ENCODE data around the gene PLEKHA8.

DNA sequence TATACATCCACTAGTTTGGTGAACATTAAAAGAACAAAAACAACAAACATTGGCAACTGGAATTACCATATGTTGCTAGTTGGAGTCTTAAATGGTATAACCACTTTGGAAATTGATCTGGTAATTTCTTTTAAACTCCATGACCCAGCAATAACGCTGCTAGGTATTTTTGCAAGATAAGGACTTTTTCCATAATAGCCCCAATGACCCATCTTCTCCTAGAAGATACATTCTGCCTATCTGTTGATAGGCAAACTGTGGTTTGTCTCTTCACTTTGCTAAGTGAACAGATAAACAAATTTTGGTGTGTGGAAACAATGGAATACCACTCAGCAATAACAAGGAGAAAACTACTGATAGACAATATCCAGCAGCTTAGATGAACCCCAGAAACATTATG lies 75.9 kb downstream of the PLEKHA8 start:
- TF ChIP-seq, protein P1, sequence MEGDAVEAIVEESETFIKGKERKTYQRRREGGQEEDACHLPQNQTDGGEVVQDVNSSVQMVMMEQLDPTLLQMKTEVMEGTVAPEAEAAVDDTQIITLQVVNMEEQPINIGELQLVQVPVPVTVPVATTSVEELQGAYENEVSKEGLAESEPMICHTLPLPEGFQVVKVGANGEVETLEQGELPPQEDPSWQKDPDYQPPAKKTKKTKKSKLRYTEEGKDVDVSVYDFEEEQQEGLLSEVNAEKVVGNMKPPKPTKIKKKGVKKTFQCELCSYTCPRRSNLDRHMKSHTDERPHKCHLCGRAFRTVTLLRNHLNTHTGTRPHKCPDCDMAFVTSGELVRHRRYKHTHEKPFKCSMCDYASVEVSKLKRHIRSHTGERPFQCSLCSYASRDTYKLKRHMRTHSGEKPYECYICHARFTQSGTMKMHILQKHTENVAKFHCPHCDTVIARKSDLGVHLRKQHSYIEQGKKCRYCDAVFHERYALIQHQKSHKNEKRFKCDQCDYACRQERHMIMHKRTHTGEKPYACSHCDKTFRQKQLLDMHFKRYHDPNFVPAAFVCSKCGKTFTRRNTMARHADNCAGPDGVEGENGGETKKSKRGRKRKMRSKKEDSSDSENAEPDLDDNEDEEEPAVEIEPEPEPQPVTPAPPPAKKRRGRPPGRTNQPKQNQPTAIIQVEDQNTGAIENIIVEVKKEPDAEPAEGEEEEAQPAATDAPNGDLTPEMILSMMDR (IDR thresholded peaks at IDR 0.05), result no peak
- TF ChIP-seq POLR2A (IDR thresholded peaks at IDR 0.05), result no peak
